Fibroblast of mammary gland (primary cell): ENCODE data around the gene SRPK1.

ENCODE experiments used
- DNase-seq: peaks from one replicate; pipeline ENCODE4 v3.0.0-alpha.2; 2010; ENCODE audit warnings: low read depth
- H3K4me3 ChIP-seq: 2 replicates; pipeline ENCODE4 v1.5.1; 2011; ENCODE audit warnings: low read depth, mild to moderate bottlenecking, low read length, moderate library complexity; ENCODE audit not compliant: control insufficient read depth
- TF ChIP-seq, protein P1 (sequence below): conservative IDR thresholded peaks from 2 replicates; pipeline ENCODE4 v1.5.1; 2011; ENCODE audit warnings: low read depth, low read length, inconsistent platforms; ENCODE audit not compliant: control insufficient read depth, insufficient read depth

The SRPK1 gene

DNA sequence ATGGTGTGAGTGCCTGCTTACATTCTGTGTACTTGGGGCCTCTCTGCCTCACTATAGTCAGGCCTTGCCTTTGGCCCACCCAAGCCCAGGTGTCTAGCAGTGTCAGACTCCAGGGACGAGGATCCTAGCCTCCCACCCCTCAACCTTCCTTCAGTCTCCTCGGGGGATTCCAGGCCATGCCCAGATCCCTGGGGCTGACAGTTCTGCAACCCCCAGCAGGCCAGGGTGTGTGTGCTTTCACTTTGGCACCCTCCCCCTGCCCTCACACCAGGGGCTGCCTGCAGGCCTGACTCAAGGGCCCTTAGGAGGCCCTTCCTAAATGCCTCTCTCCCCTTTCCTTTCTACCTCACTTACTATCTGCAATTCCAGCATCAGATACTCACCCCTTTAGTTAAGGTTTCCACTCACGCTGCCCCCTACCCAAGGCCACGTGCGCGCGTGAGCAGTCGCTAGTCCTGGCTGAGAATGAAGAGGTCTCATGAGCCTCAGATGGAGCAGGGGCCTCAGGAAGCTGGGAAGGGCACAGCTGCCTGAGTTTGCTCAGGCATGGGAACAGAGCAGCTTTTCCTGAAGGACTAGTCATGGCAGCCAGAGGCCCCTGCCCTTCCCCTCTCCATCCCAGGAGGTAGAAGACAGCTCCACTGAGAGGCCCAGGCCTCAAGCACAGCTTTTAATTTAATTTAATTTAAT lies 122.9 kb downstream of the SRPK1 start:
- H3K4me3 ChIP-seq: no peak overlapping the region
- TF ChIP-seq, protein P1, sequence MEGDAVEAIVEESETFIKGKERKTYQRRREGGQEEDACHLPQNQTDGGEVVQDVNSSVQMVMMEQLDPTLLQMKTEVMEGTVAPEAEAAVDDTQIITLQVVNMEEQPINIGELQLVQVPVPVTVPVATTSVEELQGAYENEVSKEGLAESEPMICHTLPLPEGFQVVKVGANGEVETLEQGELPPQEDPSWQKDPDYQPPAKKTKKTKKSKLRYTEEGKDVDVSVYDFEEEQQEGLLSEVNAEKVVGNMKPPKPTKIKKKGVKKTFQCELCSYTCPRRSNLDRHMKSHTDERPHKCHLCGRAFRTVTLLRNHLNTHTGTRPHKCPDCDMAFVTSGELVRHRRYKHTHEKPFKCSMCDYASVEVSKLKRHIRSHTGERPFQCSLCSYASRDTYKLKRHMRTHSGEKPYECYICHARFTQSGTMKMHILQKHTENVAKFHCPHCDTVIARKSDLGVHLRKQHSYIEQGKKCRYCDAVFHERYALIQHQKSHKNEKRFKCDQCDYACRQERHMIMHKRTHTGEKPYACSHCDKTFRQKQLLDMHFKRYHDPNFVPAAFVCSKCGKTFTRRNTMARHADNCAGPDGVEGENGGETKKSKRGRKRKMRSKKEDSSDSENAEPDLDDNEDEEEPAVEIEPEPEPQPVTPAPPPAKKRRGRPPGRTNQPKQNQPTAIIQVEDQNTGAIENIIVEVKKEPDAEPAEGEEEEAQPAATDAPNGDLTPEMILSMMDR: no peak
- DNase-seq: no peak

DNA sequence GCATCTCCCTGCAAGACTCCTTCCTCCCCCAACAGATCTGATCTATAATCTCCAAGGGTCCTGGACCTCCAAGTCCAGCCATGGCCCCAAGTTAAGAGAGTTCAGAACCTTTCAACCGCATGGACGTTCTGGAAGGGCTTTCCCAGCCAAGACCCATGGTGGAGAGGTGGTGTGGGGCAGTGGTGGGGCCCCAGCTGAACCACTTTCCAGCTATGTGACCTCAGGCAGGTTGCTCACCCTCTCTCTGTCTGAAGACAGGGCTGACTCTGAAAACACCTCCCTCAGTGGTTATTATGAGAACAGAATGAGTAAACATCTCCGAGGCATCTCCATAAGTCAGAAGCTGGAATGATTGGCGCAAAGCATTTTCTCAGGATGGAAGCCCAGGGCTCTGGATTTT lies 124.7 kb downstream of the SRPK1 start:
- no peak overlapping the region for H3K4me3 ChIP-seq
- DNase-seq: no peak
- TF ChIP-seq, protein P1: no peak

DNA sequence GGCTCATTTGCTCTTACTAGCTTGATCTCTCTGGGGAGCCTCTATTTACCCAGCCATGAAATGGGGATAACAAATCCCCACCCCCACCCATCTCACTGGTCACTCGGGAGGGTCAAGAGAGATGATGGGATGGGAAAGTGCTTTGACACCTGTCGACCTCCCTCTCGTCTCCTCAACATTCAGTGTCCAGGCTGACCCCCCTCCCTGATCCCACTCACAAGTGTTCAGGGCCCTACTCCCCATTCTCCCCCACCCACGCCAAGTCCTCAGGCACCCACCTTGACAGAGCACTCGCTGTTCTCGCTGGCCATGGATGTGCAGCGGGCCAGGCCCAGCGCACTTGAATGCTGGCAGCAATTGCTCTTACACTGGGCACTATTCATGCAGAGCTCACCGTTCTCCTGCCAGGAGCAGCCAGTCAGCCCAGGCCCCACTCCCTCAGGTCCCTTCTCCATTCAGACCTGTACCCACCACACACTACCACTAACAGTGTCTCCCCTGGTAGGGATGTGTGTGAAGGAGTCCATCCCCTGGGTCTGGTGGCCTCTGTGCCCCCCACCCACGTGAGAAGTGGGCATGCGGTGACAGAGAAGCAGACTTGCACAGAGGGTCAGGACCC lies 125.3 kb downstream of the SRPK1 start:
- no peak overlapping the region for H3K4me3 ChIP-seq
- TF ChIP-seq, protein P1: no peak
- DNase-seq: no peak

DNA sequence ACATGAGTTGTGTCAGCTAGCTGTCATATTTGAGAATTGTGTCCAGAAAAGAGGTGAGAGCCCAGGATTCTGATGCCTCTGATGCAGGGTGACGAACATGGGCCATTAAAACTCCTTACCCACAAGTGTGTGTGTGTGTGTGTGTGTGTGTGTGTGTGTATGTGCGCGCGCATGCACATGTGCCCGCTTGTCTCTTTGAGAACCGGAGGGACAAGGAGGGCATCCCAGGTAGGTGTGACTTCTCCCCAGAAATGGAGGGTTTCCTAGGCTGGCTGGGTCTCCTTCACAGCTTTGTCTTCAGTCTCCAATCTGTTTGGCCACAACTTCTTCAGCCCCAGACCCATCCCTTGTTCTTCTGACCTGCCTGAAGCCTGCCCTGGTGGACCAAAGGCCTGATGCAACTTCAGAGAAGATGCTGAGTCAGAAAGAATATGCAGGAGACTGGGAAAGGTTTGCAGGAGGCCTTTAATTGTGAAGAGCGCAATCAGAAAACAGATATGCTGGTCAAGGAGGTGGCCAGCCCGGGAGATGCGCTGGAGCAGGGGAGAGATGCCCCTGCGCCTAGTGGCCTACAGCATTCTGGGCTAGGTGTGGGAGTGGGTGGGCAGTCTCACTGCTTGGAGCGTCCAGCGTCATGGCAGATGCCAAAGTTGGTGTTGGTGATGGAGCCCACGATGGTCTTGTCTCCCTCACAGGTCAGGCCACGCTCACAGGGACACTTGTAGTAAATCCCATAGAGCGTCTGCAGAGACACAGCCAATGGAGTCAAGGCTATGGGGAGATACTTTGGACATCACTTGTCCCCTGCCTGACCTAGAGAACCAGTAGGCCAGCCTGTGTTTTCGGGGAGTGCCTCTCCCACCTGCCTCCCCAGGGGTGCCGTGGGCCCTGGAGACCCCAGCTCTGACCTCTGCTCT lies 126.1 kb downstream of the SRPK1 start:
- H3K4me3 ChIP-seq: no peak overlapping the region
- TF ChIP-seq, protein P1: no peak
- no peak for DNase-seq

DNA sequence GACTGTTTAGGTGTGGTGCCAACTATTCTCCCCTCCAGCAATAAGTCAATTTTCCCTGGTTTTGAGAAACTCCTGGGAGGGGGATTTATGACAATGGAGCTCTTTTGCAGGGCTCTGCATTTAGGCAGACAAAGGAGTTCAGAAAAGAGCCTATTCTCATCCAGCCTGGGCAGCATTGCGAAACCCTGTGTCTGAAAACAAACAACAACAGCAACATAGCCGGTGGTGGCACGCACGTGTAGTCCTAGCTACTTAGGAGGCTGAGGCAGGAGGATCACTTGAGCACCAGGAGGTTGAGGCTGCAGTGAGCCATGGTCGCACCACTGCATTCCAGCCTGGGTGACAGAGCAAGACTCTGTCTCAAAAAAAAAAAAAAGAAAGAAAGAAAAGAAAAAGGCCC lies 130.2 kb downstream of the SRPK1 start:
- H3K4me3 ChIP-seq: no peak overlapping the region
- TF ChIP-seq, protein P1: no peak
- DNase-seq: no peak

DNA sequence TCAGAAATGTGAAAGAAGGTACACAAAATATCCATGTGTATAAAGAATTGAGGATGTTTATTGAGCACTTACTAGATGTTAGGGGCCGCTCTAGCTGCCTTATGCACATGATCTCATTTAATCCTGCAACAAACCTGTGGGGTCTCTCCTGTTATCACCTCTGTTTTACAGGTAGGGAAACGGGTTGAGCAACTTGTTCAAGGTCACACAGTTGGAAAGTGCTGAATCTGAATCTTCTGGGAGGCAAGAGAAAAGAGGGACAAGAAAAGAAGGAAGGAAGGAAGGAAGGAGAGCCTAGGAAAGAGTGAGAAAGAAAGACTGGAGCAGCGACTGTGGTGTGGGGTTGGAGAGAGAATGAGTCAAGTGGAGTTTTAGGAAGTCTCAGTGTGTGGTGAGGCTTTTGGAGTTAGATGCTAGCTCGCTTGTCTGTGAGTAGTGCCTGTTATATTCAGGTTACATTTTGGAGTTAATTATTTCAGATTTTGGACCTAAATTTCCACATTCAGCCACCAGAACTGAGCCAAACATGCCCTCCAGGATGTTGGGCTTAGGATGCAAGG lies 132.4 kb downstream of the SRPK1 start:
- TF ChIP-seq, protein P1: no peak

More for the DNA sequence above, 132.4 kb downstream of the SRPK1 start:
- DNase-seq: no peak
- H3K4me3 ChIP-seq: no peak overlapping the region
